Activated CD4-positive, alpha-beta T cell treated with anti-CD3 and anti-CD28 coated beads, Interleukin-2, amount 50 U/mL, for 16 hours (primary cell): ENCODE results near the gene TNIP2.
"Not testable (repeated sequence)": the region's sequence is repeated elsewhere in the genome, so short reads cannot be mapped to it uniquely, and the experiment has no call there.

Source experiments
- DNase-seq: peaks from one replicate; pipeline ENCODE4 v3.0.0-alpha.2; 2020

TNIP2 gene

GRCh38 chr4:2743518-2744445 lies 12.4 kb downstream of the TNIP2 start:
- DNase-seq, result no peak

DNA sequence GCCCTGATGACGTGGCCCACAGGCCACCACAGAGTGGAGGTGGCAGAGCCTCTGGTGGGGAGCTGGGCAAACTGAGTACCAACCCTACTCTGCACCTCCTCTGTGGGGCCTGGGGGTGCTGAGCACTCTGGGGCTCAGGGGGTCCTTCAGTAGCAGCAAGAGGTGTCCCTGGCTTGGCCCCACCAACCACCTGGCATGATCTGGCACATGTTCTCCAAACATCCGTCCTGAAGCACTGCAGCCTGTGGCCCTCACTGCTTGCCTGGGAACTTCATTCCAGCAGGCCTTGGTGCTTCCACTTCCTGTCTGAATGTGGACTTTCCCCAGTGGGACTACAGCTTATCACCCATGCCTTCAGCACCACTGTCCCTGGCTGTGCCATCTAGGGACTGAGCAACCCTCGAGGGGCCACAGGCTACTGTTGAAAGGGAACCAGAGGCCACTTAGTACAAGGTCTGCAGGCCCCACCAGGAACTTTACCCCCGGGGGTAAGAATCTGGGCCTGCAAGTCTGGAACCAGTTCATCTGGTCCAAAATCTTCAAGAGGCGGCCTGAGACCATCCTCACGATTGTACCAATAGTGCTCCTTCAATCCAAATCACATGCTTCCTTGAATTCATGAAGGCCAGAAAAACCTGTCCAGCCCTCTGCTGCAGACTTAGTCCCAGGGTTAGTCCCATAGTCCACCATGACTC lies 13.2 kb downstream of the TNIP2 start:
- DNase-seq, result no peak

DNA sequence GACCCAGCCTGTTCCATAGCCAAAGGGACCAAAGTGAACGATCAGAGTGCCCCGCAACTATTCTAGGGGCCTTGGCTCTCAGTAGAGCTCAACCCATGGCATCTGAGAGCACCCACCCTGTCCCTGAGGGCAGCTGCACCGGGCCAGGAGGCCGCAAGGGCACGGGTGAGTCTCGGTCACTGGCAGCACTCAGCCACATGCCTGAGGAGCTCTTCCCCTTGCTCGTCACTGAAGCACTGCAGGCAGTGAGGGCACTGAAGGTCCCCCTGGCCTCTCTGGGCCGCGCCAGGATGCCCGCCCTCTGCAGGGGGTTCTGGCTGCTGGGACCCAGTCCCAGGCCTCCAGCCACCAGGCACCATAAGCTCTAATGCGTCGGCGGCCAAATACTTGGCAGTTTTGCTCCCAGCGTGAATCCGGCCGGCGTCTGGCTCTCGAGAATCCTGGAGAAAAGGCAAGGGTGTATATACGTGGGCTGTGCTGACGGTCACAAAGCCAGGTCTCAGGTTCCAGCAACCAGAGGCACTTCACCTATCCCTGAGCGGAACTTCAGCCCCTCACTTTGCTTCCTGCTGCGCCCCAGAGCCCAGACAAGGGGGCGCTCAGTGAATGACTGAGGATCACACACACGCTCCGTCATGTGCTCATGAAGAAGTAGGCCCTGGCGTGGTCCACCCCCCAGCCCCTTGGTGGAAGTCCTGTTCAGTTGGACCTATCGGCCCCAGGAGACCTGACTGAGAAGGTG lies 13.9 kb downstream of the TNIP2 start:
- DNase-seq, result no peak

GRCh38 chr4:2741626-2742025 lies 14.5 kb downstream of the TNIP2 start:
- no peak for DNase-seq

GRCh38 chr4:2738296-2738695 lies 17.8 kb downstream of the TNIP2 start:
- DNase-seq, result not testable (repeated sequence)

- no peak for DNase-seq
Observed at GRCh38 chr4:2735869-2736268, 20.3 kb downstream of the TNIP2 start.

DNA sequence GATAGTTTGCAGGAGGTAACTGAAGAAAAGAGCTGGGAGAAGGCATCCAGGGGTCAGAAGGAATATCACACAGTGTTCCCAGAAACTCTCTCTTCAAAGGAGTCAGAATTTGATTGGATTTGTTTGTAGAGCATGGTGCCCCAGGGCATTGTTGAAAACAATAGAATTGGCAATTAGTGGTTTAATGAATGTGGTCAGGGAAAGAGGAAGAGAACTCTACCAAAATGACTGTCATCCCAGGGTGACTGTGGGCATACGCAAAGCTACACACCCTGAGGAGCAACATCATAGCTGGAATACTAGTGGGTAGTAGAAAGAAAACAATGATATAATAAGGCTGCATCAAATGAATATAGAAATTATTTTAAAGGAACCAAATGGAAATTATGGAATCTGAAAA lies 21.5 kb downstream of the TNIP2 start:
- DNase-seq, result no peak

GRCh38 chr4:2733844-2734574 lies 22.1 kb downstream of the TNIP2 start:
- no peak for DNase-seq

DNA sequence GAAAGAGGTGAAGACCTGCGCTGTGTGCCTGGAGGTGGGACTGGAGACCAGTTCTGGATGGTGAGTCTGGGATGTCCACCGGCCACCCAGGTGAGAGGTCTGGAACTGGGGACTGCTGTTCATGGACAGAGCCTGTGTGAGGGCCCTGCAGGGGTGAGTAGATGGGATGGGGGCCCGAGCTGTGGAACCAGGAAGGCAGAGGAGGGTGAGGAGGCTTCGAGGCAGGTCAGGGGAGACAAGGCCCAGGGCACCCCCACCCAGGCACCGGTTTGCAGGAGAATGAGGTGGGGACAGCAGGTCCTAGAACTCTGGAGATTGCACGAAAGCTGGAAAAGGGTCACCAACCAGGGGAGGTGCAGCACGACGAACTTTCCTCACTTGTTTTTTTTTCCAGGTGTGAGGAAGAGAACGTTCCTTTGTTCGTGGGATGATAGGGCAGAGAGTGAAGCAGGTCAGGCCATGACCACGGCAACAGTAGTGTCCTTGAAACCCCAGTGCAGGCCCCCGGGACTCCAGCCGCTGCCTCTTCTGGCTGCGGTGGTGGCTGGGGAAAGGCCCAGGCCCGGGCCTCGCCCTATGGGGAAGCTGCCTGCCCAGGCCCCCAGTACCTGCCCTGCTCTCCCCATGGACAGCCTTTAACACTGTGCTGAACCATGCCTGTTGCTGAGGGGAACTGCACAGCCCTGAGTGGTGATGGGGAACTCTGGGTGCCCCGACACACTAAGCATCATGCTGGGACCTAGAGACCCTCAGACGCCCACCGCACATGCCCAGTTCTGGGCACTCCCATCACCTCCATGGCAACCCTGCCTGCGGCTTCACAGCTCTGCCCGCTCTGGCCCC lies 22.9 kb downstream of the TNIP2 start:
- DNase-seq, result no peak

- DNase-seq, result no peak
Observed at GRCh38 chr4:2732526-2732925, 23.6 kb downstream of the TNIP2 start.

DNA sequence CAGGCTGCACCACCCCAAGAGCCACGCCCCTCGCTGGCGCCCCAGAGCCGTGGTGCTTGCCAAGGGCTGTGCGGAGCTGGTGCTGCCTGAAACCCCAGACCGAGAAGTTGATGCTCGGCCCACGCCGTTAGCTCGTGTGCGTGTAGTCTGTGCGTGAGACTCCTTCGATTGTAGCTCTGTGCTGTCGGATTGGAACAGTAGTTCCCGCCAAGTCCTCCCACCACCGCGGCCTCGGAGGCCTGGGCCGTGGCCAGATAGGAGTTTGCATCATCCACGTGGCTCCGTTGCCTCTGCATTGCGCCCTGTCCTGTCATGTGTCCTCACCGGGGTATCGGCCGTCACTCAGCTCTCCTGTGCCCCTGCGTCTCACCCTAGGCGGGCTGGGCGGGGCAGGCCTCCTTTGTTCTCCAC lies 24.2 kb downstream of the TNIP2 start:
- DNase-seq, result no peak

DNA sequence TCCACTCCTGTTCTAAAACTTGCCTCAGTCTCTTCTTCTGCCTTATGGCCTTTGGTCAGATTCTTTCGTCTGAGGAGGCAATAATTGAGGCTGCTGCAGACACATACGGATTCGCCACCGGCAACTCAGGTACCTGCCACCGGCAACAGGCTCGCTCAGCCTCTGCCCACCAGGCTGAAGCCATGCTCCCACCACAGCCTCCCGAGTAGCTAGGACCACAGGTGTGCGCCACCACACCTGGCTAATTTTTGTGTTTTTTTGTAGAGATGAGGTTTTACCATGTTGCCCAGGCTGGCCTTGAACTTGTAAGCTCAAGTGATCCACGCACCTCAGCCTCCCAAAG lies 26.6 kb downstream of the TNIP2 start:
- DNase-seq, result no peak

- no peak for DNase-seq
Observed at GRCh38 chr4:2728806-2729532, 27.2 kb downstream of the TNIP2 start.

DNA sequence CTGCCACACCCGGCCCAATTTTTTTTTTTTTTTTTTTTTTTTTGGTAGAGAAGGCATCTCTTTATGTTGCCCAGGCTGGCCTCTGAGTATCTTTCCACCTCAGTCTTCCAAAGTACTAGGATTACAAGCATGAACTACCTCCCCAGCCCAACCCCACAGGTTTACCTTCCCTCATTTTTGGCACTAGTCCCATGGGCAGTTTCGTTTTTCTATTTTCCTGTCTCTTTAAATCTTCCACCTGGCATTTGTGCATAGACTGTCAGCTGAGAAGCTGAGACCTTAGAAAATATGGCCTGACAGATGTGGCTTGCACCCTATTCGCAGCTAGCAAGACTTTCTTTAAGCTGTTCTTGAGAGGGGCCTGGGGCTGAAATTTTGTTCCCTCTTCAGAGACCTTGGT lies 27.9 kb downstream of the TNIP2 start:
- no peak for DNase-seq

DNA sequence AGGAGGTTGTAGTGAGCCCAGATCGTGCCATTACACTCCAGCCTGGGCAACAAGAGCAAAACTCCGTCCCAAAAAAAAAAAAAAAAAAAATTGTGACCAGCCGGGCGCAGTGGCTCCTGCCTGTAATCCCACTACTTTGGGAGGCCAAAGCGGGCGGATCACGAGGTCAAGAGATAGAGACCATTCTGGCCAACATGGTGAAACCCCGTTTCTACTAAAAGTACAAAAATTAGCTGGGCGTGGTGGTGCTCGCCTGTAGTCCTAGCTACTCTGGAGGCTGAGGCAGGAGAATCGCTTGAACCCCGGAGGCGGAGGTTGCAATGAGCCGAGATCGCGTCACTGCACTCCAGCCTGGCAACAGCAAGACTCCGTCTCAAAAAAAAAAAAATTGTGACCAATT lies 29.3 kb downstream of the TNIP2 start:
- DNase-seq, result not testable (repeated sequence)

DNA sequence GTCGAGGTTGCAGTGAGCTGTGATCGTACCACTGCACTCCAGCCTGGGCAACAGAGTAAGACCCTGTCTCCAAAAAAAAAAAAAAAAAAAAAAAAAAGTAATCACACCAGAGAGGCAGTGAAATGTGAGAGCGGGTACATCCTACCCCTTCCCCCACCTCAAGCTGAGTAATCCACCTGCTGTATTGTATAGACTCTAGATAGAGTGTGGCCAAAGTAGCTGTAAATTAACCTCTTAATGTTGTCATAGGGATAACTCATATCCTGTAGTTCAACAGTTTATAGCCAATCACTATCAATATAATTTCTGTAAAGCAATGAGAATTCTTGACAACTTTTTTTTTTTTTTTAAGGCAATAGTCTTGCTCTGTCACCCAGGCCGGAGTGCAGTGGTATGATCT lies 30.8 kb downstream of the TNIP2 start:
- DNase-seq, result no peak

DNA sequence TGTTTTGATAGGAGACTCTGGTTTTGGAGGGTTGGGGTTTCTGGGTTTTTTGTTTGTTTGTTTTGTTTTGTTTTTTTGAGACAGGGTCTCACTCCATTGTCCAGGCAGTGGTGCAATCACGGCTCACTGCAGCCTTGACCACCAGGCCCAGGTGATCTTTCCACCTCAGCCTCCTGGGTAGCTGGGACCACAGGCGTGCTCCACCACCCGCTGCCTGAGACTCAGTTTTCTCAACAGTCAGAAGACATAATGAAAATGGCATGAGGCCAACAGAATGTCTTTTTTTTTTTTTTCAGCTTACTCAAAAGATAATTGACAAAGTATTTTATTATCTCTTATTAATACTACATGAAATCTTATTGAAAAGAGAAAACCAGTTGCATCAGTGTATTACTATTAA lies 32.4 kb downstream of the TNIP2 start:
- no peak for DNase-seq

- DNase-seq, result no peak
Observed at GRCh38 chr4:2722033-2722432, 34.1 kb downstream of the TNIP2 start.

DNA sequence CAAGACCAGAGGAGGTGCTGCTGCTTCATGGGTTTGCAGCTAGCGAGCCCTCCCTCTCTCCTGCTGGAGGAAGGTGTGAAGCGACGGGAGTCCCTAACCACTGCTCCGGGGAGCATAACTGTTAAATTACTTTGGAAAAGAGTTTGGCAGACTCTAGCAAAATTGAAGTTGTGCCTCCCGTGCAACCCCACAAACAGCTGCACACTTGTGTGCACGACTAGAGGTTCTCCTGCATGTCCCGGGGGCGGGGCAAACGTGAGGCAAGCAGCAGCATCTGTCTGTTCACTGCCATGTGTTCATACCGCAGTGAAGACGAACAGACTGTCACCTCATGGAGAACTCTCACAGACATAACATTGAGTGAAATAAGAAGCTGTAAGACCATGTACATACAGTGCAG lies 34.5 kb downstream of the TNIP2 start:
- DNase-seq, result no peak

DNA sequence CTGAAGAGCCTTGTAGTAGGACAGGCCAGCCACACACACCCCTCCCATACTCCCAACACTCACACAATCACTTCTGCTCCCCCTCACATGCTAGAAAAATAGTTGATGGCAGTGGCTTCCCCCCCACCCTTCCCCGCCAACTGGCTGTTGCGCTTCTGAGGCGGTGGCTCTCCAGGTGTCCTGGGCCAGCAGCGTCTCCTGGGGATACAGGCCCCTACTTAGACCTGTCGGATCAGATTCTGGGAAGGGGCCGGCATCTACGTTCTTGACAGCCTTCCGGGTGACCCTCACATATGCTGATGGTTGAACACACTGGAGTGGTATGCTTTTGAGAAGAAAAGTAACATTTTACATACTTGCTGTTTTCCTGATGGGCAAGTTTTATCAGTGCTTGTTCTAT lies 39.9 kb downstream of the TNIP2 start:
- DNase-seq, result no peak

DNA sequence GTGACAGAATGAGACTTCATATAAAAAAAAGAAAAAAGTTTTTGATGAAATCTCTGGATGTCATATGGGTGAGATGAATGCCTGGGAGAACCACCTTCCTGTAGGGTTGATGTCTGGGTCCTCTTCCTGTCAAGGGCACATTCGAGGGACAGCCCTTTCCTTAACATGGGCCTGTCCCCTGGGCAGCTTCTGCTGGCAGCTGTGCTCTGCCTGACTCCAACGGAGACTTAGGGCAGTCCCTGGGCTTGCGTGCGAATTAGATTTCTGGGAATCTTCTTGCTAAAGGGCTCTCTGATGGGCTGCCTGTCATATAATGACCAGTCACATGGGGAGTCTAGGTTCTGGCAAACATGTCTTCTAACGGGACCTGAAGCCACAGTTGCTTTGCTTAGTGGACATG lies 40.7 kb downstream of the TNIP2 start:
- no peak for DNase-seq
